ENCODE results near the gene OR2G3. TPM values are rescaled to one million over a fixed set of nuclear protein-coding genes. Genes with fewer than 3 reads are reported as not detected.

Gene OR2G3
- total and polyA plus RNA-seq, 2 donors (not counting 3 experiments of a cell fraction or from before 2014, with no cell fraction given): not detected

- intact Hi-C loops (cut with micrococcal nuclease): no loop called here
- TF ChIP-seq EZH2 (IDR thresholded peaks at IDR 0.05; ENCODE audit: borderline replicate concordance, low read depth, low read length, severe bottlenecking) (no peak), MYC (IDR thresholded peaks at IDR 0.05; ENCODE audit: low read depth, low read length) (no peak)
- DNase-seq (ENCODE audit: low read depth, low spot score): no peak
- Histone ChIP-seq H3K4me3 (replicated peaks in 1 of 3; ENCODE audit: insufficient read depth in 1 of 3, low read depth in 1 of 3, low read length in 3 of 3) (no peak overlapping the region), H2AFZ (ENCODE audit: low read depth, low read length) (no peak overlapping the region), H3K4me1 (ENCODE audit: control insufficient read depth, extremely low read depth, insufficient read depth, low read length) (no peaks in the 10 kb centered on the region), H3K4me2 (ENCODE audit: insufficient read depth, low read length) (no peak overlapping the region), H3K9me1 (replicated peaks; ENCODE audit: control insufficient read depth, extremely low read depth, insufficient read depth, low read length) (no peaks in the 10 kb centered on the region), H3K27me3 (ENCODE audit: control insufficient read depth in 2 of 2, insufficient read depth in 2 of 2, low read length in 2 of 2) (no peaks in the 10 kb centered on the region), H3K36me3 (ENCODE audit: control insufficient read depth in 2 of 2, extremely low read depth in 1 of 2, insufficient read depth in 2 of 2, low read length in 2 of 2) (no peaks in the 10 kb centered on the region), H3K9ac (replicated peaks; ENCODE audit: extremely low read depth, insufficient read depth, low read length) (no peak overlapping the region), H3K9me3 (replicated peaks; ENCODE audit: control insufficient read depth, insufficient read depth, low read length) (no peaks in the 10 kb centered on the region), H3K27ac (ENCODE audit: insufficient read depth, low read depth, low read length) (no peak overlapping the region), H3K79me2 (ENCODE audit: control insufficient read depth, insufficient read depth, low read length) (no peaks in the 10 kb centered on the region), H4K20me1 (replicated peaks; ENCODE audit: control insufficient read depth, extremely low read depth, insufficient read depth, low read length) (no peaks in the 10 kb centered on the region)
- ChIA-PET POLR2A (no interaction called here), CTCF (no interaction called here)
- BruUV-seq (replicated peaks): no TSS peak
- dilution Hi-C loops (cut with MboI; ENCODE audit: extremely low pct_ligation_motif_present, low sequenced_read_pairs): no loop called here
- no peak for FAIRE-seq
These were observed 32.6 kb downstream of the OR2G3 start for GRCh38 chr1:247638011-247638410.

- no peaks in the 10 kb centered on the region for H3K27me3 ChIP-seq (ENCODE audit: control insufficient read depth in 2 of 2, insufficient read depth in 2 of 2, low read length in 2 of 2)
- no peak overlapping the region for H3K27ac ChIP-seq (ENCODE audit: insufficient read depth, low read depth, low read length)
- no peaks in the 10 kb centered on the region for H3K9me1 ChIP-seq (replicated peaks; ENCODE audit: control insufficient read depth, extremely low read depth, insufficient read depth, low read length)
- no peak overlapping the region for H3K9ac ChIP-seq (replicated peaks; ENCODE audit: extremely low read depth, insufficient read depth, low read length)
- ChIA-PET POLR2A (no interaction called here), CTCF (no interaction called here)
- no peaks in the 10 kb centered on the region for H3K79me2 ChIP-seq (ENCODE audit: control insufficient read depth, insufficient read depth, low read length)
- H2AFZ ChIP-seq (ENCODE audit: low read depth, low read length): no peak overlapping the region
- BruUV-seq (replicated peaks): no TSS peak
- dilution Hi-C loops (cut with MboI; ENCODE audit: extremely low pct_ligation_motif_present, low sequenced_read_pairs) (no loop called here), intact Hi-C loops (cut with micrococcal nuclease) (no loop called here)
- no peaks in the 10 kb centered on the region for H4K20me1 ChIP-seq (replicated peaks; ENCODE audit: control insufficient read depth, extremely low read depth, insufficient read depth, low read length)
- H3K36me3 ChIP-seq (ENCODE audit: control insufficient read depth in 2 of 2, extremely low read depth in 1 of 2, insufficient read depth in 2 of 2, low read length in 2 of 2): no peaks in the 10 kb centered on the region
- no peaks in the 10 kb centered on the region for H3K4me1 ChIP-seq (ENCODE audit: control insufficient read depth, extremely low read depth, insufficient read depth, low read length)
- no peak for TF ChIP-seq POLR2AphosphoS5 (IDR thresholded peaks at IDR 0.05; ENCODE audit: insufficient read depth, low read depth, low read length)
- no peak for TF ChIP-seq FOS (IDR thresholded peaks at IDR 0.05; ENCODE audit: borderline replicate concordance, insufficient read depth, low read length)
- TF ChIP-seq JUN (IDR thresholded peaks at IDR 0.05; ENCODE audit: borderline replicate concordance, insufficient read depth, insufficient read length, low read depth): no peak
- no peak for TF ChIP-seq MYC (IDR thresholded peaks at IDR 0.05; ENCODE audit: low read depth, low read length)
- TF ChIP-seq POLR2A (IDR thresholded peaks at IDR 0.05; ENCODE audit: low read depth, low read length): no peak
- no peak for TF ChIP-seq MAX (IDR thresholded peaks at IDR 0.05; ENCODE audit: insufficient read depth, insufficient read length)
- TF ChIP-seq CTCF (IDR thresholded peaks at IDR 0.05; ENCODE audit: extremely low read depth in 1 of 2, insufficient read depth in 1 of 2, low read depth in 1 of 2, low read length in 2 of 2): no peak
- no peak for TF ChIP-seq EZH2 (IDR thresholded peaks at IDR 0.05; ENCODE audit: borderline replicate concordance, low read depth, low read length, severe bottlenecking)
- no peak for TF ChIP-seq GATA2 (IDR thresholded peaks at IDR 0.05; ENCODE audit: insufficient read depth, insufficient read length, low read depth, low read length)
- FAIRE-seq (no peak), DNase-seq (ENCODE audit: low read depth, low spot score) (no peak)
- no peaks in the 10 kb centered on the region for H3K9me3 ChIP-seq (replicated peaks; ENCODE audit: control insufficient read depth, insufficient read depth, low read length)
- no peak overlapping the region for H3K4me2 ChIP-seq (ENCODE audit: insufficient read depth, low read length)
- no peak overlapping the region for H3K4me3 ChIP-seq (replicated peaks in 1 of 3; ENCODE audit: insufficient read depth in 1 of 3, low read depth in 1 of 3, low read length in 3 of 3)
These were observed 33.4 kb downstream of the OR2G3 start for GRCh38 chr1:247638781-247639180.
